Ascending aorta (tissue), 2 donors: ENCODE measurements around the gene HS3ST4. TPM values are rescaled to one million over a fixed set of nuclear protein-coding genes. Genes with fewer than 3 reads are reported as not detected.

ENCODE experiments used
- DNase-seq, 2 donors: peaks; one replicate each; pipeline ENCODE4 v3.0.0-alpha.2; 2019; ENCODE audit warnings: low spot score in 2 of 2
- H3K27ac ChIP-seq, 2 donors: fragments of 200-600 bp; sonication (generic); one replicate each; pipeline ENCODE4 v1.5.1; 2016 to 2017; ENCODE audit warnings: mild to moderate bottlenecking in 1 of 2
- H3K27me3 ChIP-seq: fragments of 200-600 bp; sonication (generic); one replicate; pipeline ENCODE4 v1.5.1; 2017
- H3K36me3 ChIP-seq, 2 donors: fragments of 200-600 bp; sonication (generic); one replicate each; pipeline ENCODE4 v1.5.1; 2016
- H3K4me1 ChIP-seq, 2 donors: fragments of 200-600 bp; sonication (generic); one replicate each; pipeline ENCODE4 v1.5.1; 2016 to 2017; ENCODE audit warnings: mild to moderate bottlenecking in 1 of 2
- H3K4me3 ChIP-seq, 2 donors: fragments of 200-600 bp; sonication (generic); one replicate each; pipeline ENCODE4 v1.5.1; 2016 to 2017; ENCODE audit warnings: mild to moderate bottlenecking in 1 of 2
- H3K9me3 ChIP-seq, 2 donors: fragments of 200-600 bp; sonication (generic); one replicate each; pipeline ENCODE4 v1.5.1; 2016
- intact Hi-C: fragments of 100-400 bp; cut with DNase I; formaldehyde crosslinking; loops from one replicate; pipeline ENCODE4 v1.15.1; 2023
- total RNA-seq: library from RNA; depleted of rRNA; stranded (reverse); fragments of >200 nt; gene quantifications from one replicate; pipeline ENCODE4 v1.1.0, GENCODE V29; 2016
- TF ChIP-seq, protein P1 (sequence below), 3 experiments: fragments of 200-600 bp in 2 of 3; fragments of 450-650 bp in 1 of 3; sonication (generic) in 2 of 3; IDR thresholded peaks; one replicate each; pipeline ENCODE4 v1.5.1; 2016 to 2019; ENCODE audit warnings: antibody characterized with exemption in 3 of 3, mild to moderate bottlenecking in 1 of 3, moderate library complexity in 1 of 3

HS3ST4 gene
- total RNA-seq, 1 donor from 2014 or later = not detected

GRCh38 chr16:25877103-25877502 is 185.3 kb downstream of the HS3ST4 start:
- no peak overlapping the region for H3K4me3 ChIP-seq
- TF ChIP-seq, protein P1, sequence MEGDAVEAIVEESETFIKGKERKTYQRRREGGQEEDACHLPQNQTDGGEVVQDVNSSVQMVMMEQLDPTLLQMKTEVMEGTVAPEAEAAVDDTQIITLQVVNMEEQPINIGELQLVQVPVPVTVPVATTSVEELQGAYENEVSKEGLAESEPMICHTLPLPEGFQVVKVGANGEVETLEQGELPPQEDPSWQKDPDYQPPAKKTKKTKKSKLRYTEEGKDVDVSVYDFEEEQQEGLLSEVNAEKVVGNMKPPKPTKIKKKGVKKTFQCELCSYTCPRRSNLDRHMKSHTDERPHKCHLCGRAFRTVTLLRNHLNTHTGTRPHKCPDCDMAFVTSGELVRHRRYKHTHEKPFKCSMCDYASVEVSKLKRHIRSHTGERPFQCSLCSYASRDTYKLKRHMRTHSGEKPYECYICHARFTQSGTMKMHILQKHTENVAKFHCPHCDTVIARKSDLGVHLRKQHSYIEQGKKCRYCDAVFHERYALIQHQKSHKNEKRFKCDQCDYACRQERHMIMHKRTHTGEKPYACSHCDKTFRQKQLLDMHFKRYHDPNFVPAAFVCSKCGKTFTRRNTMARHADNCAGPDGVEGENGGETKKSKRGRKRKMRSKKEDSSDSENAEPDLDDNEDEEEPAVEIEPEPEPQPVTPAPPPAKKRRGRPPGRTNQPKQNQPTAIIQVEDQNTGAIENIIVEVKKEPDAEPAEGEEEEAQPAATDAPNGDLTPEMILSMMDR (IDR thresholded peaks at IDR 0.05) = no peak
- DNase-seq = no peak
- intact Hi-C loops = no loop called here
- H3K4me1 ChIP-seq = no peaks in the 10 kb centered on the region
- H3K36me3 ChIP-seq = no peaks in the 10 kb centered on the region
- H3K9me3 ChIP-seq = no peaks in the 10 kb centered on the region
- no peak overlapping the region for H3K27ac ChIP-seq
- H3K27me3 ChIP-seq = no peaks in the 10 kb centered on the region

GRCh38 chr16:25886598-25886997 is 194.8 kb downstream of the HS3ST4 start:
- TF ChIP-seq, protein P1 (IDR thresholded peaks at IDR 0.05) = no peak
- Histone ChIP-seq H3K4me1 (no peaks in the 10 kb centered on the region), H3K36me3 (no peaks in the 10 kb centered on the region), H3K9me3 (no peaks in the 10 kb centered on the region), H3K27ac (no peak overlapping the region), H3K27me3 (no peaks in the 10 kb centered on the region), H3K4me3 (no peak overlapping the region)
- intact Hi-C loops = no loop called here
- DNase-seq = no peak

GRCh38 chr16:25888868-25889267 is 197.1 kb downstream of the HS3ST4 start:
- Histone ChIP-seq H3K27ac (no peak overlapping the region), H3K4me1 (no peaks in the 10 kb centered on the region), H3K9me3 (no peaks in the 10 kb centered on the region), H3K4me3 (no peak overlapping the region), H3K36me3 (no peaks in the 10 kb centered on the region), H3K27me3 (no peaks in the 10 kb centered on the region)
- DNase-seq = no peak
- TF ChIP-seq, protein P1 (IDR thresholded peaks at IDR 0.05) = no peak
- intact Hi-C loops = no loop called here

GRCh38 chr16:25893332-25893731 is 201.6 kb downstream of the HS3ST4 start:
- TF ChIP-seq, protein P1 (IDR thresholded peaks at IDR 0.05) = no peak
- Histone ChIP-seq H3K27ac (no peak overlapping the region), H3K4me3 (no peak overlapping the region), H3K27me3 (no peaks in the 10 kb centered on the region), H3K4me1 (no peaks in the 10 kb centered on the region), H3K9me3 (no peaks in the 10 kb centered on the region), H3K36me3 (no peaks in the 10 kb centered on the region)
- DNase-seq = no peak
- intact Hi-C loops = no loop called here

GRCh38 chr16:25894093-25894492 is 202.3 kb downstream of the HS3ST4 start:
- H3K27me3 ChIP-seq = no peaks in the 10 kb centered on the region
- no peak for DNase-seq
- no peak overlapping the region for H3K4me3 ChIP-seq
- H3K4me1 ChIP-seq = no peaks in the 10 kb centered on the region
- no peaks in the 10 kb centered on the region for H3K9me3 ChIP-seq
- TF ChIP-seq, protein P1 (IDR thresholded peaks at IDR 0.05) = no peak
- H3K27ac ChIP-seq = no peak overlapping the region
- intact Hi-C loops = no loop called here
- no peaks in the 10 kb centered on the region for H3K36me3 ChIP-seq

GRCh38 chr16:25895380-25895779 is 203.6 kb downstream of the HS3ST4 start:
- H3K4me1 ChIP-seq = no peaks in the 10 kb centered on the region
- H3K36me3 ChIP-seq = no peaks in the 10 kb centered on the region
- H3K4me3 ChIP-seq = no peak overlapping the region
- intact Hi-C loops = no loop called here
- DNase-seq = no peak
- H3K27me3 ChIP-seq = no peaks in the 10 kb centered on the region
- no peak overlapping the region for H3K27ac ChIP-seq
- TF ChIP-seq, protein P1 (IDR thresholded peaks at IDR 0.05) = no peak
- no peaks in the 10 kb centered on the region for H3K9me3 ChIP-seq
